BE2C (cell line): ENCODE results near the gene TRPM2.

Source experiments
- DNase-seq: peaks from one replicate; pipeline ENCODE4 v3.0.0-alpha.2; 2020
- H3K27me3 ChIP-seq: fragments of 250-450 bp; sonication (Bioruptor Pico); 2 replicates; pipeline ENCODE4 v1.5.1; 2020; ENCODE audit warnings: mild to moderate bottlenecking
- H3K36me3 ChIP-seq: fragments of 250-450 bp; sonication (Bioruptor Pico); 2 replicates; pipeline ENCODE4 v1.5.1; 2020; ENCODE audit warnings: mild to moderate bottlenecking
- H3K4me1 ChIP-seq: fragments of 250-450 bp; sonication (Bioruptor Pico); 2 replicates; pipeline ENCODE4 v1.5.1; 2020
- H3K4me3 ChIP-seq: 2 replicates; pipeline ENCODE4 v1.5.1; 2011; ENCODE audit warnings: low read depth, low read length
- H3K9me3 ChIP-seq: fragments of 250-450 bp; sonication (Bioruptor Pico); 2 replicates; pipeline ENCODE4 v1.5.1; 2020
- CTCF ChIP-seq: IDR thresholded peaks from 2 replicates; pipeline ENCODE4 v1.5.1; 2012; ENCODE audit warnings: mild to moderate bottlenecking, low read depth, low read length

TRPM2 gene

GRCh38 chr21:44442266-44443125, 89.1 kb downstream of the TRPM2 start:
- Histone ChIP-seq H3K27me3 (peaks cover 4% of the 10 kb centered on the region), H3K36me3 (no peaks in the 10 kb centered on the region), H3K9me3 (no peaks in the 10 kb centered on the region), H3K4me1 (no peaks in the 10 kb centered on the region), H3K4me3 (no peak overlapping the region)
- peak; percentile 15 for DNase-seq
- TF ChIP-seq CTCF, result no peak

GRCh38 chr21:44443291-44443890, 90.0 kb downstream of the TRPM2 start:
- Histone ChIP-seq H3K9me3 (no peaks in the 10 kb centered on the region), H3K4me3 (no peak overlapping the region), H3K4me1 (no peaks in the 10 kb centered on the region), H3K27me3 (peaks cover 7% of the 10 kb centered on the region), H3K36me3 (no peaks in the 10 kb centered on the region)
- TF ChIP-seq CTCF, result no peak
- peak; percentile 5 for DNase-seq

- peaks cover 12% of the 10 kb centered on the region for H3K27me3 ChIP-seq
- TF ChIP-seq CTCF, result no peak
- no peak overlapping the region for H3K4me3 ChIP-seq
- no peaks in the 10 kb centered on the region for H3K9me3 ChIP-seq
- H3K4me1 ChIP-seq, result no peaks in the 10 kb centered on the region
- no peak for DNase-seq
- H3K36me3 ChIP-seq, result no peaks in the 10 kb centered on the region
These were observed 90.5 kb downstream of the TRPM2 start for GRCh38 chr21:44443891-44444285.

- H3K9me3 ChIP-seq, result no peaks in the 10 kb centered on the region
- no peaks in the 10 kb centered on the region for H3K36me3 ChIP-seq
- H3K4me1 ChIP-seq, result no peaks in the 10 kb centered on the region
- TF ChIP-seq CTCF, result peak; percentile 31
- H3K4me3 ChIP-seq, result no peak overlapping the region
- peak; percentile 21 for DNase-seq
- peaks cover 17% of the 10 kb centered on the region for H3K27me3 ChIP-seq
These were observed 91.0 kb downstream of the TRPM2 start for GRCh38 chr21:44444286-44444931.

- Histone ChIP-seq H3K27me3 (peaks cover 17% of the 10 kb centered on the region), H3K4me3 (no peak overlapping the region), H3K4me1 (no peaks in the 10 kb centered on the region; the same call in 1 of the 2 replicates), H3K36me3 (no peaks in the 10 kb centered on the region), H3K9me3 (no peaks in the 10 kb centered on the region)
- no peak for TF ChIP-seq CTCF
- DNase-seq, result no peak
These were observed 91.9 kb downstream of the TRPM2 start for GRCh38 chr21:44445145-44445812.
